ENCODE measurements around the gene FAM114A2.

- TF ChIP-seq CTCF (IDR thresholded peaks at IDR 0.05) (no peak), POLR2A (IDR thresholded peaks at IDR 0.05) (no peak)
Measured at GRCh38 chr5:153957205-153957604, 81.5 kb downstream of the FAM114A2 start.

All from right lobe of liver (tissue), 4 donors.